ENCODE measurements around the gene NKAIN2.
"Not testable (repeated sequence)": the region's sequence is repeated elsewhere in the genome, so short reads cannot be mapped to it uniquely, and the experiment has no call there.

The NKAIN2 gene

GRCh38 chr6:124205921-124206320 lies 402.3 kb downstream of the NKAIN2 start:
- DNase-seq (ENCODE audit: low read depth) = no peak

GRCh38 chr6:124223611-124224345 lies 420.1 kb downstream of the NKAIN2 start:
- no peak for DNase-seq (ENCODE audit: low read depth)

- DNase-seq (ENCODE audit: low read depth) = no peak
Measured at GRCh38 chr6:124226396-124226795, 422.7 kb downstream of the NKAIN2 start.

- DNase-seq (ENCODE audit: low read depth) = no peak
Measured at GRCh38 chr6:124233221-124233620, 429.6 kb downstream of the NKAIN2 start.

- DNase-seq (ENCODE audit: low read depth) = no peak
Measured at GRCh38 chr6:124234801-124235200, 431.1 kb downstream of the NKAIN2 start.

GRCh38 chr6:124237911-124238310 lies 434.2 kb downstream of the NKAIN2 start:
- DNase-seq (ENCODE audit: low read depth) = no peak

GRCh38 chr6:124238408-124238807 lies 434.7 kb downstream of the NKAIN2 start:
- not testable (repeated sequence) for DNase-seq (ENCODE audit: low read depth)

GRCh38 chr6:124254941-124255685 lies 451.4 kb downstream of the NKAIN2 start:
- no peak for DNase-seq (ENCODE audit: low read depth)

GRCh38 chr6:124260337-124260736 lies 456.7 kb downstream of the NKAIN2 start:
- DNase-seq (ENCODE audit: low read depth) = no peak

- DNase-seq (ENCODE audit: low read depth) = no peak
Measured at GRCh38 chr6:124269733-124270132, 466.1 kb downstream of the NKAIN2 start.

- DNase-seq (ENCODE audit: low read depth) = no peak
Measured at GRCh38 chr6:124273701-124274100, 470.0 kb downstream of the NKAIN2 start.

GRCh38 chr6:124282541-124282940 lies 478.9 kb downstream of the NKAIN2 start:
- DNase-seq (ENCODE audit: low read depth) = no peak

- no peak for DNase-seq (ENCODE audit: low read depth)
Measured at GRCh38 chr6:124283486-124283885, 479.8 kb downstream of the NKAIN2 start.

GRCh38 chr6:124285146-124285545 lies 481.5 kb downstream of the NKAIN2 start:
- DNase-seq (ENCODE audit: low read depth) = no peak

- no peak for DNase-seq (ENCODE audit: low read depth)
Measured at GRCh38 chr6:124294574-124295200, 491.0 kb downstream of the NKAIN2 start.

- DNase-seq (ENCODE audit: low read depth) = no peak
Measured at GRCh38 chr6:124297507-124297906, 493.8 kb downstream of the NKAIN2 start.

GRCh38 chr6:124298730-124299129 lies 495.1 kb downstream of the NKAIN2 start:
- no peak for DNase-seq (ENCODE audit: low read depth)

- DNase-seq (ENCODE audit: low read depth) = not testable (repeated sequence)
Measured at GRCh38 chr6:124300907-124301306, 497.2 kb downstream of the NKAIN2 start.

GRCh38 chr6:124303971-124304370 lies 500.3 kb downstream of the NKAIN2 start:
- DNase-seq (ENCODE audit: low read depth) = no peak

- DNase-seq (ENCODE audit: low read depth) = no peak
Measured at GRCh38 chr6:124310139-124310538, 506.5 kb downstream of the NKAIN2 start.

GRCh38 chr6:124319410-124319809 lies 515.7 kb downstream of the NKAIN2 start:
- no peak for DNase-seq (ENCODE audit: low read depth)

- DNase-seq (ENCODE audit: low read depth) = no peak
Measured at GRCh38 chr6:124324237-124324636, 520.6 kb downstream of the NKAIN2 start.

GRCh38 chr6:124330197-124330596 lies 526.5 kb downstream of the NKAIN2 start:
- no peak for DNase-seq (ENCODE audit: low read depth)

Data from stimulated activated CD8-positive, alpha-beta memory T cell treated with anti-CD3 and anti-CD28 coated beads, Interleukin-4, amount 100 ng/mL, for 24 hours (primary cell).